ENCODE results near the gene SHB. TPM values are rescaled to one million over a fixed set of nuclear protein-coding genes. Genes with fewer than 3 reads are reported as not detected.

SHB gene
- total RNA-seq, 1 experiment from 2014 or later: 28.7 TPM

DNA sequence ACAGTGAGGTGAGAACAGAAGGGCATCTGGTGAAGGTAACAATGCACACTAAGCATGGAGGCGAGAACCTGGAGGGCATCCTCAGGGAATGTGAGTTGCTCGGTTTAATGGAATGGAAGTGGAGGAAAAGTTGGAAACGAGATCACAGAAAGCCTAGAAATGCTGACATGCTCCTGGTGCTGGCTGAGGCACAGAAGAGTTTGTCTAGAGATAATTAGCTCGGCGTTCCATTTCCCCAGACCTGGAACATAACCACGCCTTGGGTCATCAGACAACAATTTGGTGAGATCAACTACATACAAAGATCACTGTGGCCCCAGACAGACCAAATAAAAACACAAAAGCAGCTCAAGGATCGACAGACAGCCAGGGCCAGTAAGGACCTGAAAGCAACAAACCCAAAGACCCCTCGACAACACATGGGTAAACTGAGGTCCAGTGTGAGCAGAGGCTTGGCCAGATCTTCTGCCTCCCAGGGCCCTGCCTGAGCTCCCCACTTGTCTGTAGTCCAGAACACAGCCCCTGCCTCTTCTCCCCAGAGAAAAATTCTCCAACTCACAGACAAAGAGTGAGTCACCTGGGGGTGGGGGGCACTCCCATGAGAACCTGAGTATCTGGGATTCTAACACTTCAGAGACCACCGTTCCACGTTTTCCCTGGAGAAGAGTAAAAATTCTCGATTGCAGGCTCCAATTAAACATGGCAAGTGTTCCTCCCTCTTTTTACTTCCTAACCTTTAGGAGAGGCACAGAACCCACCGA, 52.5 kb downstream of the SHB start:
- ATAC-seq (no peak), DNase-seq (ENCODE audit: low read depth, low spot score) (no peak)
- no peak overlapping the region for H3K4me3 ChIP-seq (replicated peaks in 1 of 2; ENCODE audit: low read depth in 1 of 2, low read length in 2 of 2)
- 0 out of 4 replicates have a peak, but pooled peaks cover 0 to 3% of the 10 kb centered on the region in 2 experiments for H3K36me3 ChIP-seq (ENCODE audit: control insufficient read depth in 1 of 2, insufficient read depth in 2 of 2, low read length in 2 of 2)
- H3K4me2 ChIP-seq (ENCODE audit: low read length): no peak overlapping the region
- peaks cover 20 to 47% of the 10 kb centered on the region in 2 experiments for H3K4me1 ChIP-seq (ENCODE audit: control insufficient read depth in 1 of 2, insufficient read depth in 2 of 2, low read length in 2 of 2)
- H3K9me2 ChIP-seq (ENCODE audit: insufficient read depth): no peaks in the 10 kb centered on the region
- ChIA-PET POLR2A (interaction anchor here (1.8 kb wide), 1 partner anchor 9 kb away, joined by 4 read pairs; no protein-coding TSS in a partner anchor), CTCF (no interaction called here), RAD21 (ENCODE audit: low non-redundant PET in 1 of 2, low total read pairs in 2 of 2, uncharacterized antibody in 2 of 2, unreplicated experiment in 2 of 2) (no interaction called here)
- intact Hi-C loops (cut with micrococcal nuclease): loop anchor here (10.0 kb wide), 1 partner anchor 48 kb away; the partner anchor contains the start of gene SHB
- H3K9me3 ChIP-seq (ENCODE audit: control insufficient read depth in 1 of 2, insufficient read depth in 1 of 2, low read depth in 1 of 2, low read length in 2 of 2): no peaks in the 10 kb centered on the region
- no TSS peak for BruUV-seq (replicated peaks)
- no peaks in the 10 kb centered on the region for H4K20me1 ChIP-seq (ENCODE audit: insufficient read depth)
- H3K27ac ChIP-seq (ENCODE audit: low read depth, low read length): no peak overlapping the region
- H3K9ac ChIP-seq (ENCODE audit: low read length): no peak overlapping the region
- TF ChIP-seq YY1 (IDR thresholded peaks at IDR 0.05; ENCODE audit: extremely low read depth, insufficient replicate concordance, low read depth, low read length) (no peak), EZH2 (IDR thresholded peaks at IDR 0.05) (no peak), ZNF274 (IDR thresholded peaks at IDR 0.05; ENCODE audit: low read depth, low read length) (no peak), CEBPB (IDR thresholded peaks at IDR 0.05; ENCODE audit: low read depth) (no peak), SP1 (IDR thresholded peaks at IDR 0.05; ENCODE audit: low read depth) (no peak), FOSL1 (IDR thresholded peaks at IDR 0.05; ENCODE audit: low read depth) (no peak), EGR1 (IDR thresholded peaks at IDR 0.05; ENCODE audit: low read depth) (no peak)
- TF ChIP-seq, protein P1, sequence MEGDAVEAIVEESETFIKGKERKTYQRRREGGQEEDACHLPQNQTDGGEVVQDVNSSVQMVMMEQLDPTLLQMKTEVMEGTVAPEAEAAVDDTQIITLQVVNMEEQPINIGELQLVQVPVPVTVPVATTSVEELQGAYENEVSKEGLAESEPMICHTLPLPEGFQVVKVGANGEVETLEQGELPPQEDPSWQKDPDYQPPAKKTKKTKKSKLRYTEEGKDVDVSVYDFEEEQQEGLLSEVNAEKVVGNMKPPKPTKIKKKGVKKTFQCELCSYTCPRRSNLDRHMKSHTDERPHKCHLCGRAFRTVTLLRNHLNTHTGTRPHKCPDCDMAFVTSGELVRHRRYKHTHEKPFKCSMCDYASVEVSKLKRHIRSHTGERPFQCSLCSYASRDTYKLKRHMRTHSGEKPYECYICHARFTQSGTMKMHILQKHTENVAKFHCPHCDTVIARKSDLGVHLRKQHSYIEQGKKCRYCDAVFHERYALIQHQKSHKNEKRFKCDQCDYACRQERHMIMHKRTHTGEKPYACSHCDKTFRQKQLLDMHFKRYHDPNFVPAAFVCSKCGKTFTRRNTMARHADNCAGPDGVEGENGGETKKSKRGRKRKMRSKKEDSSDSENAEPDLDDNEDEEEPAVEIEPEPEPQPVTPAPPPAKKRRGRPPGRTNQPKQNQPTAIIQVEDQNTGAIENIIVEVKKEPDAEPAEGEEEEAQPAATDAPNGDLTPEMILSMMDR (IDR thresholded peaks at IDR 0.05 in 2 of 3, conservative IDR thresholded peaks at IDR 0.05 in 1 of 3; ENCODE audit: borderline replicate concordance in 1 of 3, insufficient read depth in 1 of 3, low read depth in 2 of 3, low read length in 2 of 3): no peak
- TF ChIP-seq, protein P2, sequence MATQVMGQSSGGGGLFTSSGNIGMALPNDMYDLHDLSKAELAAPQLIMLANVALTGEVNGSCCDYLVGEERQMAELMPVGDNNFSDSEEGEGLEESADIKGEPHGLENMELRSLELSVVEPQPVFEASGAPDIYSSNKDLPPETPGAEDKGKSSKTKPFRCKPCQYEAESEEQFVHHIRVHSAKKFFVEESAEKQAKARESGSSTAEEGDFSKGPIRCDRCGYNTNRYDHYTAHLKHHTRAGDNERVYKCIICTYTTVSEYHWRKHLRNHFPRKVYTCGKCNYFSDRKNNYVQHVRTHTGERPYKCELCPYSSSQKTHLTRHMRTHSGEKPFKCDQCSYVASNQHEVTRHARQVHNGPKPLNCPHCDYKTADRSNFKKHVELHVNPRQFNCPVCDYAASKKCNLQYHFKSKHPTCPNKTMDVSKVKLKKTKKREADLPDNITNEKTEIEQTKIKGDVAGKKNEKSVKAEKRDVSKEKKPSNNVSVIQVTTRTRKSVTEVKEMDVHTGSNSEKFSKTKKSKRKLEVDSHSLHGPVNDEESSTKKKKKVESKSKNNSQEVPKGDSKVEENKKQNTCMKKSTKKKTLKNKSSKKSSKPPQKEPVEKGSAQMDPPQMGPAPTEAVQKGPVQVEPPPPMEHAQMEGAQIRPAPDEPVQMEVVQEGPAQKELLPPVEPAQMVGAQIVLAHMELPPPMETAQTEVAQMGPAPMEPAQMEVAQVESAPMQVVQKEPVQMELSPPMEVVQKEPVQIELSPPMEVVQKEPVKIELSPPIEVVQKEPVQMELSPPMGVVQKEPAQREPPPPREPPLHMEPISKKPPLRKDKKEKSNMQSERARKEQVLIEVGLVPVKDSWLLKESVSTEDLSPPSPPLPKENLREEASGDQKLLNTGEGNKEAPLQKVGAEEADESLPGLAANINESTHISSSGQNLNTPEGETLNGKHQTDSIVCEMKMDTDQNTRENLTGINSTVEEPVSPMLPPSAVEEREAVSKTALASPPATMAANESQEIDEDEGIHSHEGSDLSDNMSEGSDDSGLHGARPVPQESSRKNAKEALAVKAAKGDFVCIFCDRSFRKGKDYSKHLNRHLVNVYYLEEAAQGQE (IDR thresholded peaks at IDR 0.05; ENCODE audit: low read depth): no peak
- TF ChIP-seq, protein P3, sequence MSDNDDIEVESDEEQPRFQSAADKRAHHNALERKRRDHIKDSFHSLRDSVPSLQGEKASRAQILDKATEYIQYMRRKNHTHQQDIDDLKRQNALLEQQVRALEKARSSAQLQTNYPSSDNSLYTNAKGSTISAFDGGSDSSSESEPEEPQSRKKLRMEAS (IDR thresholded peaks at IDR 0.05): no peak
- TF ChIP-seq, protein P4, sequence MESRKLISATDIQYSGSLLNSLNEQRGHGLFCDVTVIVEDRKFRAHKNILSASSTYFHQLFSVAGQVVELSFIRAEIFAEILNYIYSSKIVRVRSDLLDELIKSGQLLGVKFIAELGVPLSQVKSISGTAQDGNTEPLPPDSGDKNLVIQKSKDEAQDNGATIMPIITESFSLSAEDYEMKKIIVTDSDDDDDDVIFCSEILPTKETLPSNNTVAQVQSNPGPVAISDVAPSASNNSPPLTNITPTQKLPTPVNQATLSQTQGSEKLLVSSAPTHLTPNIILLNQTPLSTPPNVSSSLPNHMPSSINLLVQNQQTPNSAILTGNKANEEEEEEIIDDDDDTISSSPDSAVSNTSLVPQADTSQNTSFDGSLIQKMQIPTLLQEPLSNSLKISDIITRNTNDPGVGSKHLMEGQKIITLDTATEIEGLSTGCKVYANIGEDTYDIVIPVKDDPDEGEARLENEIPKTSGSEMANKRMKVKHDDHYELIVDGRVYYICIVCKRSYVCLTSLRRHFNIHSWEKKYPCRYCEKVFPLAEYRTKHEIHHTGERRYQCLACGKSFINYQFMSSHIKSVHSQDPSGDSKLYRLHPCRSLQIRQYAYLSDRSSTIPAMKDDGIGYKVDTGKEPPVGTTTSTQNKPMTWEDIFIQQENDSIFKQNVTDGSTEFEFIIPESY (IDR thresholded peaks at IDR 0.05; ENCODE audit: extremely low read depth, insufficient replicate concordance, low read length): no peak
- H2AFZ ChIP-seq (ENCODE audit: low read depth, low read length, poor library complexity, severe bottlenecking): no peak overlapping the region
- no peaks in the 10 kb centered on the region for H3K27me3 ChIP-seq (ENCODE audit: insufficient read depth, low read length)
- H3K79me2 ChIP-seq (ENCODE audit: insufficient read depth, low read length): peaks cover 50% of the 10 kb centered on the region
